ENCODE measurements around the gene KLHL6.
"Not testable (repeated sequence)": the region's sequence is repeated elsewhere in the genome, so short reads cannot be mapped to it uniquely, and the experiment has no call there.

KLHL6 gene, protein sequence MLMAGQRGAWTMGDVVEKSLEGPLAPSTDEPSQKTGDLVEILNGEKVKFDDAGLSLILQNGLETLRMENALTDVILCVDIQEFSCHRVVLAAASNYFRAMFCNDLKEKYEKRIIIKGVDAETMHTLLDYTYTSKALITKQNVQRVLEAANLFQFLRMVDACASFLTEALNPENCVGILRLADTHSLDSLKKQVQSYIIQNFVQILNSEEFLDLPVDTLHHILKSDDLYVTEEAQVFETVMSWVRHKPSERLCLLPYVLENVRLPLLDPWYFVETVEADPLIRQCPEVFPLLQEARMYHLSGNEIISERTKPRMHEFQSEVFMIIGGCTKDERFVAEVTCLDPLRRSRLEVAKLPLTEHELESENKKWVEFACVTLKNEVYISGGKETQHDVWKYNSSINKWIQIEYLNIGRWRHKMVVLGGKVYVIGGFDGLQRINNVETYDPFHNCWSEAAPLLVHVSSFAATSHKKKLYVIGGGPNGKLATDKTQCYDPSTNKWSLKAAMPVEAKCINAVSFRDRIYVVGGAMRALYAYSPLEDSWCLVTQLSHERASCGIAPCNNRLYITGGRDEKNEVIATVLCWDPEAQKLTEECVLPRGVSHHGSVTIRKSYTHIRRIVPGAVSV

GRCh38 chr3:183555541-183556081 lies at the start of gene KLHL6:
TSS of gene KLHL6 (minus strand) at chr3:183555706. CDS start at chr3:183555653, 53 bp downstream.
- no peak for DNase-seq

GRCh38 chr3:183597959-183598358 lies 42.5 kb upstream of the KLHL6 start:
- no peak for DNase-seq

GRCh38 chr3:183594636-183595035 lies 39.1 kb upstream of the KLHL6 start:
- no peak for DNase-seq

DNA sequence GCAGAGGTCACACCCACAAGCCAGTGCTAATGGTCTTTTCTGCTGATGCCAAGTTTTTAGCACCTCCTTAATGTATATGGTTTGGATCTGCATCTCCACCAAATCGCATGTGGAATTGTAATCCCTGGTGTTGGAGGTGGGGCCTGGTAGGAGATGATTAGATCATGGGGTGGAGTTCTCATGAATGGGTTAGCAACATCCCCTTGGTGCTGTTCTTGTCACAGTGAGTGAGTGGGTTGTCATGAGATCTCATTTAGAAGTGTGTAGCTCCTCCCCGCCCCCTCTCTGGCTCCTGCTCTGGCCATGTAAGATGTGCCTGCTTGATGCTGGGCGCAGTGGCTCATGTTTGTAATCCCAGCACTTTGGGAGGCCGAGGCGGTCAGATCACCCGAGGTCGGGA lies 37.3 kb upstream of the KLHL6 start:
- DNase-seq: no peak

DNA sequence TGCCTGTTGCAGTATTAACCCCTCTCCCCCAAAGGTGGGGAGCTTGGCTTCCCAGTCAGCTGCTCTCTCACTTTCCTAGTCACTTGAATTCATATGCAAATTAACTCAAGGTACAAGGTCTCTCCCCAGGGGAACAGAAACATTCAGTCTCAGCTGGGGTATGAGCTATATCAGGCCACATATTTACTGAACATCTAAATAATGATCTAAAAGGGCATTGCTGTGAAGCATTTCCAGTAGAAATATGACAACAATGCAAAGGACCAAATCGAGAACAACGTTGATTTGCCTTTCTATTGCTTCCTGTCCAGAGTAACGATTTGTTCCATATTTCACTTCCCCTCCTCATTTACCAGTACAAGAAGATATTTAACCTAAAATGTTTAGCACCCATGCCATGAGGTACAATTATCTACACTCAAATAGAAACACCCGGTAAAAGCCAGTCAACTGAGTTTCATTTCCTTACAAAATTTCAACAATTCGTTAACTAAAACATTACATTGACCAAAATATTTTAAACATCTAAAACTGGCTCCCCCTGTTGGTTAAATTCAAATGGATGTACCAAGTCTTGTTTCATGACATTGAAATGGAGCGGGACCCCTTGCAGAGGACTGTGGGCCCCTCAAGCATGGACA lies 36.5 kb upstream of the KLHL6 start:
- peak; percentile 9 for DNase-seq

GRCh38 chr3:183590442-183590841 lies 34.9 kb upstream of the KLHL6 start:
- DNase-seq: no peak

GRCh38 chr3:183587336-183587735 lies 31.8 kb upstream of the KLHL6 start:
- no peak for DNase-seq

GRCh38 chr3:183586477-183586876 lies 31.0 kb upstream of the KLHL6 start:
- DNase-seq: no peak

DNA sequence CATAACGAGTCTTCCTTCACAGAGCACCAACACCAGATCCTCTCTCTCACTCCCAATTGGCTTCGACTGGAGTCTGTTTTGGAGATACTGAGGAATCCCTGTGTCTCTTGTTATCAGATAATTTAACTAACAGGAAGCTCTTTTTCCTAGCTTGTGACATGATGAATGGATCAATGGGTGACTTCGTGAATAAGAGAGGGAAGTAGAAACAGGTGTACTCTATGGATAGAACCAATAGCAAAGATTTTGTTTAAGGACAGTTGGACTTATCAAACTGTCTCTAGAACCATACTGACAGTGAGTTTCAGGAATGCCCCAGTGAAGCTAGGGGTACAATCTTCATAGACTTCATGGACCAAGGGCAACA lies 29.4 kb upstream of the KLHL6 start:
- DNase-seq: no peak

DNA sequence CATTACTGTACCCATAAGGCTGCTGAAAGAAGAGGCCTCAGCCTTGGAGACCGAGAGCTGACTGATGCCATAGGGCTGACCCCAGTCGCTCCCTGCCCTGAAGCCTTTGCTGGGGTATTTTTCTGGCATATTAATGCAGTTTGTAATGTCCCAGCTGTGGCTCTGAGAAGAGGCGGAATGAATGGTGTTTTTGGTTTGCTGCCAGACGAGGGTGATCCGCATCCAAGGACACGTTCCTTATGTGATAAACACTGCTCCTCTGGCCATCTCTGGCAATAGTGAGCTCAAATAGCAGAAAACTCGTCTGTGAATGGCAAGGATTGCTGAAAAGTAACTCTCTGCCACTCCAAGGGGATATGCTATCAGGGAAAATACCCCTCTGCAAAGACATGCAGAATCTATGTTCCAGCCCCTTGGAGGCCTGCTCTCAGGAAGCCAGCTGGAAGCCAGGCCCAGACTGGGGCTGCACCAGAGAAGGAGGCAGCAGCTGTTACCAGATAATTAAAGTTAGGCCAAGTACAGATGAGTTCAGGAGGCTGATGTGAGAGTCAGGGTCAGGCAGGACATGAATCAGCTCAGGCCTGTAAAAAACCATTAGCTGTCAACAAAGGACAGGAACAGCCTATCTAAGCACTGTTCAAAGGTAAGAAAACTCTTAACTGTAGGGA lies 28.9 kb upstream of the KLHL6 start:
- peak; percentile 60 for DNase-seq

- DNase-seq: no peak
Observed at GRCh38 chr3:183583331-183584245, 28.1 kb upstream of the KLHL6 start.

GRCh38 chr3:183582161-183582560 lies 26.7 kb upstream of the KLHL6 start:
- DNase-seq: no peak

- no peak for DNase-seq
Observed at GRCh38 chr3:183581496-183582155, 26.1 kb upstream of the KLHL6 start.

DNA sequence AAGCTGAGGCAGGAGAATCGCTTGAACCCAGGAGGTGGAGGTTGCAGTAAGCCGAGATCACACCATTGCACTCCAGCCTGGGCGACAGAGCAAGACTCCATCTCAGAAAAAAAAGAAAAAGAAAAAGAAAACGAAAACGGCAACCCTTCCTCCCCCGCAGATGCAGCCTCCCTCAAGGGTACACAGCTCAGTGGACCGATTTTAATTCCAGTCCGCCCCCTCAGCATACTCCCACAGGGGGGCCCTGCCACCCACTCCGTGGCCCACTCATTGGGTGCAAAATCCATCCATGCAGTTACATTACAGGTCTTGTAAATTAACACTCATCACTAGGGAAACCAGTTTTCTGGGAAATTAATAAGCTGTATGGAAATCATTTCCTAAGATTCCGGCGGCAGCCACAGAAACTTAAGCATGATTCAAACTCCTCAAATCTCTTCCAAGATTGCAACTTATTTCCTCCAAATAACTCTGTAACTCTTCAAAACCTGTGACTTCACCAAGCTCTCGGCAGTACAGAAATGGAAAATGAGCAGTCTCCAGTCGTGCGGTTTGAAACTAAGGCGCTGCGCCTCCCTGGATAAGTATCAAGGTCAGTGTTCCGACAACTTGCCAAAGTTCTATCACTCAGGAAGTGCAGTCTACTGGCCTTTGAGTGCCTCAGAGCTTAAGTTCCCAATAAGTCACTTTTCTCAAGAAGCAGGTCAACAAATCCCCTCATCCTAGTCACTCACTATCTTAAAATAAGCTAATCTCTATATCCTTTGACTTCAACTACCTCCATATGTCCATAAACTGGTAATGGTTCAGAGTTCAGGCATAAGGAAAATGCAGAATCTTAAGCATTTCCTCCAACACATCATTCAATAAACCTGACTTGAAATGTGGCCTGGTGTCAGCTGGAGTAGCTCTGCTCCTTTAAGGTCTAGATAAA lies 24.7 kb upstream of the KLHL6 start:
- no peak for DNase-seq

- no peak for DNase-seq
Observed at GRCh38 chr3:183578179-183578578, 22.7 kb upstream of the KLHL6 start.

DNA sequence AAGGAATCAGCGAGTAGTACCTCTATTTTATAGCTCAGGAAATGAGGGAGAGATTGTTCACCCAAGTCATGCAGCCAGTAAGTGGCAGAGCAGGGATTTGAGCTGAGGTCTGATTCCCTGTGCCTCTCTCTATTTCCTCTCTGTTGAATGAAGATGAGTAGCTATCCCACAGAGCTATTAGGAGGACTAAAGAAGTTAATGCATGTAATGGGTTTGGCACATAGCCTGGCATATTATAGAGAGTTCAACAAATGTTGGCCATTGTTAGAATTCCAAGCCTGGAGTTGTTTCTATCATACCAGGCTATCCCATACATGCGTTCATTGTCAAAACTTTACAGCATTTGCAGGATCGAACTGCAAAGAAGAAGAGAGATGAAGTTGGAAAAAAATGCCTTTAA lies 21.8 kb upstream of the KLHL6 start:
- DNase-seq: no peak

DNA sequence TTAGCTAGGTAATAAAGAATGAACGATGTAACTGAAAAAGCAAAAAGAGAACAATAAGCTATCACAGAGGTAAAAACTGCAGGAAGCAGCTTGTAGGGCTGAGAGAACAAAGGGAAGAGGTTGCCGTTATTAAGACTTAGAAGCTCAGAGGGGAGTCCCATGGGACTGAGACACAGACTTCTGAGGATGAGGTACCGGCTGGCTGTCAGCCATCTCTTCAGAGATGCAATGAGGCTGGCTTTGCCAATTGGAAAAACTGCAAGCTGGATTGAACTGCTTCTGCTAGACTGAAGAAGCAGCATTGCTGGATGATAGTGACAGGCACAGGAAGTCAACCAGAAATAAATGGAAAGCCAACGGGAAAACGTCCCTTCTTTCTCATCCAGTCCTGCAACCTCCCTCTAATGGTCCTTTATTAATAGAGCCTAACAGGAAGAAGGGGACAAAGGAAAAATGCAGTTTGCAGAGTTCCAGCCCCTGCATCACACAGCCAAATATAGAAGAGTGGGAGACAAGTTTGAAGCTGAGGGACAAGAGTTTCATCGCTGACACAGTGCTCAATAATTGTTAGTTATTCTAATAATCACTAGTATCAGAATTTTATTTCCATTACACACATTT lies 21.1 kb upstream of the KLHL6 start:
- no peak for DNase-seq

DNA sequence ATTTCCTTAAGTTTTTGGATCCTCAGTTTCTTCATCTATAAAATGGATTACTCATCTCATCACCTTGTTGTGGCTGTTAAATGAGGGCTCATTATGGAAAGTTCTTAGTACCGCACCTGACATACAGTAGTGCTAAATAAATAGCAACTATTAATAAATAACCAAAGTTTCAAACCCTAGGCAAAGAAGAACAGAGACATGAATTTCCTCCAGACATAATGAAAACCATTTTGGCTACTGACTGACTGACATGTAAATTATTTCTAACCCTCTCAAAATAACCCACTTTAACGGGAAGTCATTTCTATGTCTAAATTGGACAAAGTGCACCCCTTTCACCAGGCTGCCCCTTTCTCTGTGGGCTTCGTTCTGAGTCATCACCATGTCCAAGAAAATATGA lies 17.4 kb upstream of the KLHL6 start:
- no peak for DNase-seq

- DNase-seq: not testable (repeated sequence)
Observed at GRCh38 chr3:183570191-183570590, 14.7 kb upstream of the KLHL6 start.

GRCh38 chr3:183566880-183567279 lies 11.4 kb upstream of the KLHL6 start:
- DNase-seq: no peak

Measured in HCEC 1CT (cell line).